ENCODE results near the gene TP53BP1. TPM values are rescaled to one million over a fixed set of nuclear protein-coding genes. Genes with fewer than 3 reads are reported as not detected.

The TP53BP1 gene
- total RNA-seq, 2 experiments from 2014 or later: 43.0 to 44.6 TPM

- intact Hi-C loops (cut with DNase I, micrococcal nuclease): no loop called here
- H3K27me3 ChIP-seq (ENCODE audit: control insufficient read depth in 1 of 2, insufficient read depth in 2 of 2, low read length in 2 of 2): no peaks in the 10 kb centered on the region
- Mint-ChIP-seq H3K4me1 (ENCODE audit: low read depth) (peaks cover 9% of the 10 kb centered on the region), H3K4me3 (no peak overlapping the region), H3K27me3 (no peaks in the 10 kb centered on the region), H3K36me3 (ENCODE audit: low read depth) (no peaks in the 10 kb centered on the region), H3K27ac (peak overlapping the region; percentile 61), H3K9me3 (no peaks in the 10 kb centered on the region)
- ATAC-seq (ENCODE audit: poor library complexity) (peak; percentile 72), DNase-seq (peak in 1 of 14 experiments; percentile 5)
- POLR2A ChIA-PET: interaction anchor here (1.2 kb wide), 1 partner anchor 15 kb away, joined by 3 read pairs; no protein-coding TSS in a partner anchor
- H3K4me1 ChIP-seq (ENCODE audit: insufficient read depth, low read length): peaks cover 8% of the 10 kb centered on the region
- no peaks in the 10 kb centered on the region for H3K36me3 ChIP-seq (ENCODE audit: insufficient read depth, low read length)
- no peaks in the 10 kb centered on the region for H3K9me3 ChIP-seq (ENCODE audit: control insufficient read depth in 1 of 2, insufficient read depth in 1 of 2, low read length in 2 of 2)
- H3K4me3 ChIP-seq (ENCODE audit: low read length): no peak overlapping the region
- no peak for TF ChIP-seq CTCF (IDR thresholded peaks at IDR 0.05)
- CTCF ChIA-PET: interaction anchor here (0.6 to 1.5 kb wide), 2 partner anchors 11 to 84 kb away, joined by 3 read pairs; no protein-coding TSS in a partner anchor
- no peak overlapping the region for H3K27ac ChIP-seq (ENCODE audit: low read depth in 1 of 2, low read length in 2 of 2)
Measured at GRCh38 chr15:43525131-43525530, 32.2 kb upstream of the TP53BP1 start.

GRCh38 chr15:43524254-43524845 is 31.4 kb upstream of the TP53BP1 start:
- H3K27me3 ChIP-seq (ENCODE audit: control insufficient read depth in 1 of 2, insufficient read depth in 2 of 2, low read length in 2 of 2): no peaks in the 10 kb centered on the region
- no peak for ATAC-seq (ENCODE audit: poor library complexity)
- ChIA-PET POLR2A (interaction anchor here (1.2 kb wide), 1 partner anchor 14 kb away, joined by 3 read pairs; no protein-coding TSS in a partner anchor), CTCF (interaction anchor here (0.5 to 0.6 kb wide), 2 partner anchors 82 to 83 kb away, joined by 3 read pairs; no protein-coding TSS in a partner anchor)
- H3K9me3 ChIP-seq (ENCODE audit: control insufficient read depth in 1 of 2, insufficient read depth in 1 of 2, low read length in 2 of 2): no peaks in the 10 kb centered on the region
- no peak overlapping the region for H3K27ac ChIP-seq (ENCODE audit: low read depth in 1 of 2, low read length in 2 of 2)
- no peaks in the 10 kb centered on the region for H3K9me3 Mint-ChIP-seq
- DNase-seq: no peak
- no peak overlapping the region for H3K27ac Mint-ChIP-seq
- no peak overlapping the region for H3K4me3 Mint-ChIP-seq
- peaks cover 9% of the 10 kb centered on the region for H3K4me1 Mint-ChIP-seq (ENCODE audit: low read depth)
- no peaks in the 10 kb centered on the region for H3K36me3 Mint-ChIP-seq (ENCODE audit: low read depth)
- H3K36me3 ChIP-seq (ENCODE audit: insufficient read depth, low read length): no peaks in the 10 kb centered on the region
- H3K4me3 ChIP-seq (ENCODE audit: low read length): no peak overlapping the region
- intact Hi-C loops (cut with DNase I, micrococcal nuclease): no loop called here
- H3K4me1 ChIP-seq (ENCODE audit: insufficient read depth, low read length): peaks cover 8% of the 10 kb centered on the region
- no peak for TF ChIP-seq CTCF (IDR thresholded peaks at IDR 0.05)
- peaks cover 6% of the 10 kb centered on the region for H3K27me3 Mint-ChIP-seq

GRCh38 chr15:43523646-43524045 is 30.7 kb upstream of the TP53BP1 start:
- POLR2A ChIA-PET: interaction anchor here (0.6 kb wide), 1 partner anchor 28 kb away, joined by 3 read pairs; no protein-coding TSS in a partner anchor
- CTCF ChIA-PET: no interaction called here
- intact Hi-C loops (cut with DNase I, micrococcal nuclease): no loop called here

More at GRCh38 chr15:43523646-43524045, 30.7 kb upstream of the TP53BP1 start:
- H3K9me3 Mint-ChIP-seq: no peaks in the 10 kb centered on the region
- no peak overlapping the region for H3K4me3 Mint-ChIP-seq
- H3K27me3 ChIP-seq (ENCODE audit: control insufficient read depth in 1 of 2, insufficient read depth in 2 of 2, low read length in 2 of 2): peaks cover 0 to 3% of the 10 kb centered on the region in 2 experiments
- no peaks in the 10 kb centered on the region for H3K36me3 Mint-ChIP-seq (ENCODE audit: low read depth)
- peaks cover 14% of the 10 kb centered on the region for H3K4me1 Mint-ChIP-seq (ENCODE audit: low read depth)
- H3K27ac Mint-ChIP-seq: no peak overlapping the region
- peaks cover 12% of the 10 kb centered on the region for H3K27me3 Mint-ChIP-seq
- H3K4me1 ChIP-seq (ENCODE audit: insufficient read depth, low read length): peaks cover 12% of the 10 kb centered on the region
- no peak overlapping the region for H3K27ac ChIP-seq (ENCODE audit: low read depth in 1 of 2, low read length in 2 of 2)
- no peaks in the 10 kb centered on the region for H3K9me3 ChIP-seq (ENCODE audit: control insufficient read depth in 1 of 2, insufficient read depth in 1 of 2, low read length in 2 of 2)
- ATAC-seq (ENCODE audit: poor library complexity): no peak
- no peak overlapping the region for H3K4me3 ChIP-seq (ENCODE audit: low read length)
- TF ChIP-seq CTCF (IDR thresholded peaks at IDR 0.05): no peak
- no peak for DNase-seq
- H3K36me3 ChIP-seq (ENCODE audit: insufficient read depth, low read length): no peaks in the 10 kb centered on the region
